Measurements from ENCODE around the gene MYO5A. TPM values are rescaled to one million over a fixed set of nuclear protein-coding genes. Genes with fewer than 3 reads are reported as not detected.

Gene MYO5A
- total and polyA plus RNA-seq, 9 of the 15 experiments (the other 6 are each of a cell fraction or from before 2014, with no cell fraction given): 0.03 to 0.82 (median 0.40) TPM

GRCh38 chr15:52440414-52440813, 88.3 kb downstream of the MYO5A start (continued):
- no peak for TF ChIP-seq CHD7 (IDR thresholded peaks at IDR 0.05; ENCODE audit: low read depth, low read length)

Measured in K562 (cell line).